GM18858 (cell line): ENCODE results near the gene DGCR6L.
"Not testable (repeated sequence)": the region's sequence is repeated elsewhere in the genome, so short reads cannot be mapped to it uniquely, and the experiment has no call there.

Experiments used
- ATAC-seq: cut with Tn5 transposase; IDR thresholded peaks from one replicate; pipeline ENCODE4 v1.9.1; 2021; ENCODE audit not compliant: unreplicated experiment

Gene DGCR6L

DNA sequence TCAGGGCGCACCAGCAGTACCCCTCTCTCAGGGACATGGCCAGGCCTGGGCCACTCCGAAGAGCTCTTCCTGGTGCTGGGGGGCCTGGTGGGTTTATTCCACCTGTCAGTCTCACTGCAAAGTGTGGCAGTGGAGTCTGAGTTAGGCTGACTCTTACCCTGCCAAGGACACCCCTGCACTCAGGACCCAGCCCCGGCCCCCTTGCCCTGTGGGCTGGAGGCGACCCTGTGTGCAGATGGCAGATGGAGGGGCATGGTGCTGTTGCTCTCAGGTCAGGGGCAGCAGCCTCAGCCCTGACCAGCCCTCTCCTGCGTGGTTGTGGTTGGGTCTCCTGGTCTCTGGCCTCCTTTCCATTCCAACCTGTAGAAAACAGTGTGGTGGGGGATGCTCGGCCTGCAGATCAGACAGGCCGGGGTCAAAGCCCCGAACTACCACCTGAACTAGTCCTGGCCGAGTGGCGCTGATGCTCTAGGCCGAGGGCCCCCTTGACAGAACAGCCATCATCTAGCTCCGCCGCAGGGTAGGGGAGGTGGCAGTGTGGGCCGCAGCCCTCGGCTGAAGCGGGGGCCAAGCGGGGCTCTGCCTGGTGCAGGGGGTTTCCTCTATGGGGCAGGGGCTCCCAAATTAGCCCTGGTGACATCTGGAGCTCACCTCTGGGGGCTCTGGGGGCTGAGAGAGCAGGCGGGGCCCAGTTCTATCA is 41.8 kb downstream of the DGCR6L start:
- not testable (repeated sequence) for ATAC-seq

DNA sequence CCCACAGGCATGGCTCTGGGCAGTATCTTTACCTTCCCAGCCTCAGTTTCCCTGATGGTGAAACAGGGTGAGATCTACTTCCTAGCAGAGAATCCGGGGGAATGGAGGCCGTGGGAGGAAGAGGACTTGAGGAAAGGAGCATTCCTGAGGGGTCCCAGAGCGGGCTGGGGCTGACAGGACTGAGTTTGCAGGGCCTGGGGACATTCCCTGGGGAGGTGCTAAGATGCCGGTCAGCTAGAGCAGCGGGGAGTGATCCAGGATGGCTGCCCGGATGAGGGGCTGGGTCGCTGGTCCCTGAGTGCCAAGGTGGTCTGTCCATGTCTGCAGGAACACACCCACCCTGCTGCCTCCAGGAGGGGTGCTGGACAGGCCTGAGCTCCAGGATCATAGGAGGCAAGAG is 43.4 kb downstream of the DGCR6L start:
- ATAC-seq, result no peak

DNA sequence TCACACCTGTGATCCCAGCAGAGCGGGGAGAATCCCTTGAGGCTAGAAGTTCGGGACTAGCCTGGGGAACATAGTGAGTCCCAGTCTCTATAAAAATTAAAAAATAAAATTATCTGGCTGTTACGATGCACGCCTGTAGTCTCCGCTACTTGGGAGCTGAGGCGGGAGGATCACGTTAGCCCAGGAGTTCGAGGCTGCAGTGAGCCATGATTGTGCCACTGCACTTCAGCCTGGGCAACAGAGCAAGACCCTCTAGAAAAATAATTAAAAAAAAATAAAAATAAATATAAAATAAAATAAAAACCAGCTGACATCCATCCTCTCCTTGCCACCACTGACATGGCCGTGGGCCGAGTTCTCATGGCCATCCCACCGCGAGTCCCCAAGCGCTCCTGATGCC is 44.0 kb downstream of the DGCR6L start:
- no peak for ATAC-seq

DNA sequence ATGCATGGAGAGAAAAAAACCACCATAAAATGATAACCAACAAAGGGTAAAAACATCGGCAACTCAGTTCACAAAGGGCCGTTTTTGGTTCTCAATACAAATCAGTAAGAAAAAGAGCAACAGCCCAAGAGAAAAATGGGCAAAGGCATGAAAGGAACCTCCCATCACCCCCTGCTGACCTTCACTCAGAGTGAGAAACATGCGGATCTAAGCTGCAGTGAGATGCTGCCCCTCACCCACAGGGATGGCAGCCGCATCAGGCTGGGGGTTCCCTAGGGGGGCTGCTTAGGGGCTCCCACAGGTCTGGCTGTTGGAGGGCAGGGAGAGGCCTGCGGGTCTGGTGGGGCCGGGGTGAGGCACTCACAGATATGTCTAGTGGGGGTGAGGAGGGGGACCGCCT is 44.5 kb downstream of the DGCR6L start:
- ATAC-seq, result not testable (repeated sequence)

DNA sequence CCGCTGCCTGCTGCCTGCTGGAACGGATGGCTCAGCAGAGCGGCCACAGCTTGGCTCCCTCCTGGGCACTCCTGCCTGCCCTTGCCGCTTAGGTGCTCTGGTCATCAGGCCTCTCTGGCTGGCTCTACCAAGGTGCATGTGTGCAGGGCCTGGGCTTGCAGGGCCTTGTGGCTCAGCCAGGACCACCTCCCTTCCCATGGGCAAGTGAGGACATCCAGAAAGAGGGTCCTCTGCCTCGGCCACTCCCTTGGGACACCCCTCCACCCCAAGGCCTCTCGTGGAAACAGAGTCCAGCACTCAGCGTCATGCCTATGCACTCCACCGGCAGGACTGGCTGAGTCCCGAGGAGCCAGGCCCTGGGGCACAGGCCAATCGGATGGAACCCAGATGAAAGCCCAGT is 45.5 kb downstream of the DGCR6L start:
- ATAC-seq, result not testable (repeated sequence)

DNA sequence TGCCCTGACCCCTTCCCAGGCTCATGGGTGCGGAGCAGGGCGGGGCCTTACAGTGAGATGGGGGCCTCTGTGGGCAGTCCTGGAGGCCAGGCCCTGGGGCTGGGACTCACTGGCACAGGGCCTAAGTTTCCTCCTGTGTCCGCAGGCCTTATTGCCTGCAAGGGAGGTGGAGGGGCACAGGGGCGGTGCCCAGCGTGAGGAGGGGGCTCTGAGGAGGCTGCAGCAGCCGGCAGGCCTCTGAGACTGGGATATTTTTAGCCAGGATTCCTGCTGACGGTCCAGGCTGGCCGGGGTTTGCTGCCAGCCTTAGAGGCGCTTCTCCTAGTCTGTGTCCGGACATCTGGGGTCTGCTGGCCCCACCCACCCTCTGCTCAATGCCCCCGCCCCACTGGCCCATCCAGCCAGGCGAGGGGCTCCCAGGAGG is 46.1 kb downstream of the DGCR6L start:
- ATAC-seq, result no peak

DNA sequence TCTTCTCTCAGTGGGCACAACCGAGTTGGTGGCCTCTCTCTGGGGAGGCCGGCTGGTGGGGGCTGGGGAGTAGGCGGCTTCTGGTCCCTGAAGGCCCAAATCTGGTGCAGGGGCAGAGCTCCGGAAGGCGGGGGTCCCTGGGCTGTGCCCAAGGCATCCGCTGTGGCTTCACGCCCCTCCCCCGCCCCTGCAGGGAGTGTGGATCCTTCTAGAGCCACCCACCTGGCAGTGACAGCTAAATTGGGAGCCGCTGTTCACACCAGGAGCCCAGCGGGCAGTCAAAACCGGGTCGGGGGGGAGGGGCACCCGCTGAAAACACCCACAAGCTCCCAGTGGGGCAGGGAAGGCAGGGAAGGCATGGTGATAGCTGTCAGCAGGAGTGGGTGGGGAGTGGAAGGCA is 47.2 kb downstream of the DGCR6L start:
- no peak for ATAC-seq

DNA sequence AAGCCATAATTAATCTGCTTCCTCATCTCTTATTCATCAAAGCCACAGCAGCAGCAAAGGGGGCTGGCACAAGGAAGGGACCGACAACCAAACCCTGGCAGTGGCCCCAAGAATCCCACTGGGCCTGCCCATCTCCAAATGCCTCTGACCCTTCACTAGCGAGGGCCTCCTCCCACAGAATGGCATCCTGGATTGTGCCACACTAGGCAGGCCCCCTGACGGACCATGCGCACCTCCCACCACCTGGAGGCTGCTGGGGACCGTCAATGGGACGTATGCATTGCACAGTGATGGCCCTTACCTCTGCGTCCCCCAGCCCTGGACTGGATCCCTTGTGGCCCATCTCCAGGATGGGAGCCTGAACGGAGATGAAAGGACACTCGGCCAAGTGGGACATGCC is 47.7 kb downstream of the DGCR6L start:
- ATAC-seq, result no peak

DNA sequence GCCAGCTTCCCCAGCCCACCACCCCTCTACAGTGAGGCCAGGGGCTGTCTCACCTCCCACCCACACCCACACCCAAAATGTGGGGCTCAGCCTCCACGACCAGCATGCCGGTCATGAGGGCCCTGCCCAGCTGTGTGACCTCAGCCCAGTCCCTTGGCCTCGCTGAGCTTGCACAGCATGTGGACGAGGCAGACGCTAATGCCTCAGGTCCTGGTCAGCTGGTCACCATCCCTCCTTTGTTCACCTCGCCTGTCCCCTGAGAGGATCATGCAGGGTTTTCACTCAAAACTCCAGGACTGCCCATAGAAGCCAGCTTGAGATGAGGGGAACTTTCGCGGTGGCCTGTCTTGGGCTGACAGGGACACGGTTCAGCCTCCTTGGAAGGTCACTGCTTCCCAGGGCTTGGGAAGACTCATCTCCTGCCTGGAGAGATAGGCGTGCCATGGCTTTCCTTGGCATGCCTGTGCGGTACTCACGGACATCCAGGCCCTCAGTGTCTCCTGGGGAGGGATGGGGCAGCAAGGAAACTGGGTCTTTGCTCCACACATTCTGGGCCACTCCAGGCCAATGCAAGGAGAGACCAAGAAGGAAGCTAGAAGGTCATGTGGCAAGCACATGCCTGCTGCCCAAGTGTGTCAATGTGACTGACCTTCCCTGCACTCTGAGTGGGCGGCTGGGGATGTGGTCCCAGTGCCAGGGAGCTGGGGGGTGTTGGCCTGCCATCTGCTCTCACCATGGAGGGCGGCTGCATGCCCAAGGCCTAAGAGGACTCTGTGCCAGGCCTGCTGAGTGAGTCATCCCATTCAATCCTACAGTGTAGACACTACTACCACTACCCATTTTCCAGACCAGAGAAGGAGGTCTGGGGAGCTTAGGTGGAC is 48.5 kb downstream of the DGCR6L start:
- no peak for ATAC-seq

DNA sequence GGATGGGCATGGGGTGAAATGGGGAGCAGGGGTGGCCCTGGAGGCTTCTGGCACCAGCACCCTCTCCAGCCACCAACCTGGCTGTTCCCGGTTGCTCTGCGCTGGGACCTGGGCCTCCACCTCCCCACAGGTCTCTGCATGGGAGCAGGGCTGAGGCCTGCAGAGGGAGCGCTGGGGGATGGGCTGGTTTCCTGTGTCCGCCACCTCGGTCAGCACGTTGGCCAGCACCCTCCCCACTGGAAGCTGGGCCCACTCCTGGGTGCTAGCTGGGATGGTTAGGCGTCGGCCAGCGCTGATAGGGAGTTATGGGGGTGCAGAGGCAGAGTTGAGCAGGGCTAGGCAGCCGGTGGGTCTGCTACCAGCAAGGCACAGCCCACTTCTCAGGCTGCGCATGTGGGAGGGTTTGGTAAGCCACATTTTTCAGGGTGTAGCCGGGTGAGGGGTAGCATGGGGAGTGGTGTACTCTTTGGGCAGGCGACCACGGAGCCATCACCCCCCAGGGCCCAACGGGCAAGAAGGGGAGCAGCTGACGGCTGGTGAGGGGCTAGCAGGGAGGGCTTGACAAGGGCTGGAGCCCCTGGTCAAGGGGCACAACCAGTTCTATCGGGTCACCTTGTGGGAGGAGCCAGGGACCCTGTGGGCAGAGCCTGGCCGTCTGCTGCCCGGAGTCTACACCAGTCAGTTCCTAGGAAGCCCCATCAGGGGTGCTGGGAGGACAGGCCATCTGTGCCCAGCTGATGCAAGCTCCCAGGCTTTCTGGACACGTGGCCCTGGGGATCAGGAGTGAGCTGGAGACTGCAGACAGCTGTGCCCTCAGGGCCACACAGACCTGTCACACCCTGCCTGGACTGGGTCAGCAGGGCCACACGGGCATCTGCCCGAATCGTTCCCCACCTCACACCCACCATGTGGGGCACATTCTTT is 49.4 kb downstream of the DGCR6L start:
- ATAC-seq, result not testable (repeated sequence)

DNA sequence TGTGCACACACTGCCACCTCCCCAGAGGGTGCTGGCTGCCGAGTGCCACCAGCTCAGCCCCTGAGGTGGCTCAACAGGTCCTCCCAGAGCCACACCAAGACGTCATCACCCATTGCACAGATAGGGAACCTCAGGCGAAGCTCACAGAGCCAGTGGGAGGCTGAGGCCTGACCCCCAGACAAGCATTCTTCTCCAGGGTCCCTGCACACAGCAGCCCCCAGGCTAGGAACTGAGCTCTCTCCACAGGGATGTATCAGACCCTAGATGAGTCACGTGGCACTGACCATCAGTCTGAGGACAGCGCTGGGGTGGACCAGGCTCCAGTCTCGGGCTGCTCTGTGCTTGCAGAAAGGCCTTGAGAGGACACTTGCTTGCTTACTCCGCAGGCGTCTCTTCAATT is 50.2 kb downstream of the DGCR6L start:
- ATAC-seq, result not testable (repeated sequence)

DNA sequence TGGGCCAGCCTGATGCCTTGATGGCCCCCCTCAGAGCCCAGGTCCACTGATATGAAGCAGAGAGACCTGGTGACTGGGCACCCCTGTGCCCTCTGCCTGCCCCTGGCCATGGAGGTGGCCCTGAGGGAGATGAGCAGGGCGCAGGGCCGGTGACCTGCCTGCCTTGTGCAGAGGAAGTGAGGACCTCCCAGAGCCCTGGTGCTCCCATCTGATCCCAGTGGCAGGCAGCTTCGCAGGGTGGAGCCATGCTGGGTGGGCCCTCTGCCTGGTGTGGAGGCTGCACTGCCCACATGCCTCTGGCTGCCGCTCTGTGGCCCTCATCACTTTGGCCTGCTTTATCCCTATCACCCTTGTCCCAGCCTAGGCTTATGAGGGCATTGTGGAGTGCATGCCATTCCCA is 50.7 kb downstream of the DGCR6L start:
- ATAC-seq, result not testable (repeated sequence)

DNA sequence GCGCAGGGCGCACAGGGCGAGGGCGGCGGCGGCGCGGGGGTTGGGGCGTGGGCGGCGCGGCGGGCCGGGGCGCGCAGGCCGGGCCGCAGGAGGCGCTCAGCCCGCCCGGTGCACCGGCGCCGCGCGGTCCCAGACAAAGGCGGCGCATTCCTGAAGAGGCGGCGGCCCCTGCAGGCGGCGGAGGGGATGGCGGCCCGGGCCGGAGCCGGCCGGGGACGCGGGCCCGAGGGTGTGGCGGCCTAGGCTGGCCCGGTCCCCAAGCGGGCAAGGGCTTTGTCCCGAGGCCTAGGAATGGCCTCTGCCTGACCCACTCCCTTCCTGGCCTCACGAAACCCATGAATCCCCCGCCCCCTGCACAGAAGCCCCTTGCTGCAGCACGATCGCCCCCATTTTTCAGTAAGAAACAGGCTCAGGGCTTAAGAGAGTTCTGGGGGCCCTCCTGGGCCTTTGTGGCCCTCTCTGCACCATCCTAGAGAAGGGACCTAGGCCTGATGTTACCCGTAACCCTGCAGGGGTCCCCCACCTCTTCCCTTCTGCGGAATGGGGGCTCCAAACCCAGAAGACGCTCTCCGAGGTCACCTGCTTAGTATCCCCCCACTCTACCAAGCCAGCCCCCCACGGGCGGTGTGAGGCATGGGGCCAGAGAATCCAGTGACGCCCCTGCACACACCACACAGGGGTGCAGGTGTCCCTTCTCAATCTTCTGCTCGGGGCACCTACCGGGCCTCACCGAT is 51.4 kb downstream of the DGCR6L start, which contains the start of gene RTN4R:
RTN4R (minus strand) TSS at position 40 of the 734 bp plus-strand sequence. CDS start 226 bp downstream, outside the sequence.
- no peak for ATAC-seq

DNA sequence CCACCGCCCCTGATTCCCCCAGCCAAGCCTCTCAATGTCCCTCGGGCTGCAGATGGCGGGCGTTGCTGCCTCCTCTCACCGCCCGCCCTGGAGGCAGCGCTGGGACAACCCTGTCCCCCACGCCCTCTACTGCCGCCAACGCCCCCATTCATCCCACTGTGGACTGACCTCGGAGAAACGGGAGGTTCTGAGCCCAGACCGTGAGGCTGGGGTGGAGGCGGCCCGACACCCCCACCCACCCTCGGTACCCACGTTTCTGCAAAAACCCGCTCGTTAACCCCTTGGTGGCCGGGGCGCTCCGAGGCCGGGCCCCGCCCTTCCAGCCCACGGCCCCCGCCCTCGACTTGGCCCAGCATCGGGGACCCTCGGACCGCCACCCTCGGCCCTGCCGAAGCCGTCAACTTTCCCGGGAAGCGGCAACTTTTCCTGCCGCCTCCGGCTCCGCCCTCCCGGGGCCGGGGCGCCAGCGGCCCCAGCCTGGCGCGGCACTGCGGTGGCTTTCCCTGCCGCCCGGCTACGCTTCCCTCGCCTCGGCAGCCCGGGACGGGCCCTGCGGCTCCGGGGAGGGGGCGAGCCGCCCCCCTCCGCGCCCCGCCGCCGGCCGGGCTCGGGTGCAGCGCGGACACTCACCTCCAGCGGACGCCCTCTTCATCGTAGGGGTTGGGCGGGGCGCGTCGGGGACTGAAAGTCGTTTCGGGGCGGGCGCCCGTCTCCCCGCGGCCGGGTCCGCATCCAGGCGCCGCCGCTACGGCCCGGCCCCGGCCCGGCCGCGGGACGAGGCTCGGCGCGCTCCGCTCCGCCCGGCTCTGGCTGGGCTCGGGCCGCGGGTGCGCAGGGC is 52.2 kb downstream of the DGCR6L start:
- no peak for ATAC-seq

DNA sequence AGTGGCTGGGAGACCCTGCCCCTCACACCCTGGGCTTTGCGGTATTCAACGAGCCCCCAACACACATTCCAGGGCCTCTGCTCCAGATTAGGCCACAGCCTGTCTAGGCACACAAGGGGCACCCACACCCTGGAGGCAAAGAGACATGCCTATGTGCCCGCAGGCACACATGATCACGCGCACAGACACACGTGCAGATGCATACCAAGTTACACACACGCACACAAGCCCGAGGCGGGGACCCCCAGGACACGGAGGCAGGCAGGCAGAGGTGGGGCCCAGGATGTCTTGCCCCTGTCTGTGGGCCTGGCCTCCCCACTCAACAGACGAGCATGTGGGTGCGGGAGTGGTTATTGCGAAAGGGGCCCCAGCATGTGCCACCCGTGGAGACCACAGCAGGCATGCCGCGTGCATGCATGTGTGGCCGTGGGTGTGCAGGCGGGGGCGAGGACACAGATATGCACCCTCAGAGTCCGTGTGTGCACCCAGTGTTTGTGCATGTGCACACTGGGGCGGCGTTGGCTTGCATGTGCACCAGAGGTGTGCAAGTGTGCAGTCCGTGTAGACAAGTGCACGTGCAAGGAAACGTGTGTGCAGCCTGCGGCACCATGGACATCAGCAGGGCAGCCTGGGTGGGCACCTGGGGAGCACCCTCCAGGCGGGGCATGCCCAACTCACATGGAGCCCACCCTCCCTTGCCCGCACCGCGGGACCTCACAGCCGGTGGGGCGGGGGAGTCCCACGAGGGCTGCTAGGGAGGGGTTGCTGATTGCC is 53.0 kb downstream of the DGCR6L start:
- ATAC-seq, result not testable (repeated sequence)

DNA sequence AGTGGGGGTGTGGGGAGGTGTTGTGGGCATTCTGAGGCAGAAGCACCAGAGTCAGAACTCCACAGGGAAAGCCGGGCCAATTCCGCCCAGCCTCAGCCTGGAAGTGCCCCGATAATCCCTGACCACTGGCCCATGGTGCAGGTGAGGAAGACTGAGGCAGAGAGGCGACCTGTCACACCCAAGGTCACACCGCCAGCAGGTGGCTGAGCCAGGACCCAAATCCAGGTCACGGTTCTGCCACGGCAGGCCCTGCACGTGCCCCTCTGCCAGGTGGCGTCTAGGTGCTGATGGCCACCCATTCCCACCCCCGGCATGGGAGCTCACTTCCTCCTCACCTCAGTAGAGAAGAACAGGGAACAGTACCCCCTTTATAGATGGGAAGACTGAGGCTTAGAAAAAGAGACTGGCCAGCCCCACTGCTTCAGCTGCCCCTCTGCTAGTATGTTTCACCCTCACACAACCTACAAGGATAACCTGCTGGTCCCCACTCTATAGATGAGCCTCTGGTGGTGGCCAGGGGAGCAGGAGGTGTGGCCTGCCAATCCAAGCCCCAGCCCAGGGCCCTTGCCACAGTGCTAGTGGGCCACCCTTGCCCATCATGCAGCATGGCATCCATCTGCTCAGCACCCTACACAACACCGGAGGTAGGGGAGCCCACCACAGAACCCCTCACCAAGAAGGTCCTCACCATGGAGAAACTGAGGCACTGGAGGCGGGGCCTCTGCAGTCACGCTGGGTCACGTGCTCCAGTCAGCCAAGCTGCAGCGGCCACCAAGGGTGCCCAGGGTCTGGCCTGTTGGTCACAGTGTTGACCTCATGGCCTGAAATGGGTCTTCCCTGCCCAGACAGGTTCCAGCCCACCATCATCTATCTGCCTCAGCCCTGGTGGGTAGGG is 53.8 kb downstream of the DGCR6L start:
- ATAC-seq, result not testable (repeated sequence)

DNA sequence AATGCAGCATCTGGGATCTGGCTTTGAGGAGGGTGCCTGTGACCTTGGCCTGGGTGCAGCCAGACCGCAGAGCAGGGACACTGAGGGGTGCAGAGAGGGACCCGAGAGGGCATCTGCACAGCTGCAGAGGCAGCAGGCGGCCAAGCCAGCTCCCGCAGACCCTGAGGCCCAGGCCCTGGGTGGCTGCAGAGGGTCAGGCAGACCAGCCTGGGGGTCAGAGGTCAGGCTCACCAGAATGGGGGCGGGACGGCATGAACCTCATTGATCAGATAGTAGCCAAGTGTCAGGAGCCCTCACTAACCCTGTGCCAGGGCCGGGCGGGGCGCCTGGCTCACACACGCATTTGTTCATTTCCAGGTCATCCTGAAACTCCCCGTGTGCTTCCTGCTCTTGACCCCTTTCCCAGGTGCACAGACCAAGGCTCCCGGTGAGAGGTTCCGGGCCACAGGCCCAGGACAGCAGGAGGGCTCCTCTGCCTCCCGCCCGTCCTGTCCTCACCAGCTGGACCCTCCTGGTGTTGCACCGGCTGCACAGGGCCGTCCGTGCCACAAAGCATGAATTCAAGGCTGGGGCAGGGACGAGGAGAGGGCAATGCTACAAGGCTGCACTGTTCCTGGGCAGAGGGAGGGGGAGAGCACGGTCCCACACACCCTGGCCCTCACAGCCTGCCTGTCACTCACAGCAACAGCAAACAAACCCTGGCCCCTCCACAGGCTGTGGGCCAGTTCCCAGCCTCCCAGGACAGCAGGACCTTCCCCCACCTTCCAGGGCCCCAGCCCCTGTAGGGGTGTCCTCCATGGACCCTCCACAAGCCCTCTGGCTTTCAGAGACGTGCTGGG is 55.0 kb downstream of the DGCR6L start:
- ATAC-seq, result no peak
